Suppressor macrophage treated with lipopolysaccharide for 4 hours (primary cell): Measurements from ENCODE around the gene ZNF423.

ENCODE experiments used
- DNase-seq: peaks from one replicate; pipeline ENCODE4 v3.0.0-alpha.2; 2020

Gene ZNF423

GRCh38 chr16:49869731-49870130 lies 13.8 kb upstream of the ZNF423 start:
- no peak for DNase-seq

- no peak for DNase-seq
Measured at GRCh38 chr16:49867796-49868668, 12.1 kb upstream of the ZNF423 start.

- no peak for DNase-seq
Measured at GRCh38 chr16:49867234-49867633, 11.3 kb upstream of the ZNF423 start.

- no peak for DNase-seq
Measured at GRCh38 chr16:49866595-49867071, 10.7 kb upstream of the ZNF423 start.

- no peak for DNase-seq
Measured at GRCh38 chr16:49862694-49863093, 6.8 kb upstream of the ZNF423 start.

GRCh38 chr16:49861299-49861698 lies 5.4 kb upstream of the ZNF423 start:
- no peak for DNase-seq

GRCh38 chr16:49860593-49860992 lies 4.7 kb upstream of the ZNF423 start:
- DNase-seq, result no peak

GRCh38 chr16:49859125-49859811 lies 3.4 kb upstream of the ZNF423 start:
- peak; percentile 29 for DNase-seq

GRCh38 chr16:49858200-49859124 lies 2.5 kb upstream of the ZNF423 start:
- peak; percentile 3 for DNase-seq

- DNase-seq, result peak; percentile 73
Measured at GRCh38 chr16:49857423-49858181, 1.7 kb upstream of the ZNF423 start.

- peak; percentile 42 for DNase-seq
Measured at GRCh38 chr16:49856672-49857330, 889 bp upstream of the ZNF423 start.

GRCh38 chr16:49855280-49855821 lies 561 bp downstream of the ZNF423 start:
- DNase-seq, result peak; percentile 33

GRCh38 chr16:49854796-49855203 lies 1.1 kb downstream of the ZNF423 start:
- no peak for DNase-seq

- DNase-seq, result no peak
Measured at GRCh38 chr16:49854188-49854795, 1.6 kb downstream of the ZNF423 start.

GRCh38 chr16:49852279-49852678 lies 3.6 kb downstream of the ZNF423 start:
- DNase-seq, result no peak

GRCh38 chr16:49851468-49851787 lies 4.5 kb downstream of the ZNF423 start:
- DNase-seq, result no peak

- no peak for DNase-seq
Measured at GRCh38 chr16:49850558-49851467, 5.1 kb downstream of the ZNF423 start.

- no peak for DNase-seq
Measured at GRCh38 chr16:49849754-49850108, 6.2 kb downstream of the ZNF423 start.

GRCh38 chr16:49849037-49849753 lies 6.7 kb downstream of the ZNF423 start:
- no peak for DNase-seq
